HG03103 (cell line): ENCODE data around the gene FOCAD.

Experiments used
- ATAC-seq: cut with Tn5 transposase; IDR thresholded peaks from one replicate; pipeline ENCODE4 v1.9.1; 2021; ENCODE audit warnings: low read depth; ENCODE audit not compliant: unreplicated experiment

The FOCAD gene

DNA sequence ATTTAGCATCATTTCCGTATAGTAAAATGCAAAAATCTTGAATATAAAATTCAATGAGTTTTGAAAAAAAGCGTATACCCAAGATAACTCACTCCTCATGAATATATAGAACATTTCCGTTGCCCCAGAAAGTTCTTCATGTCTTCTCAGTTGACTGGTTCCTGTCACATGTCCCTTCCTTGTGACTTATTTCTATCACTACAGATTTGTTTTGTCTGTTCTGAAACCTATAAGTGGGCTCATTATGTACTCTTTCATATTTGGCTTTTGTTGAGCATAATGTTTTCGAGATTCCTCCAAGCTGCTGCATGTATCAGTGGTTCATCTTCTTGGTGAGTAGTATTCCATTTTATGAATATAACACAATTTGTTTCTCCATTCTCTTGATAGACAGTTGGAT lies 358.4 kb downstream of the FOCAD start:
- no peak for ATAC-seq

DNA sequence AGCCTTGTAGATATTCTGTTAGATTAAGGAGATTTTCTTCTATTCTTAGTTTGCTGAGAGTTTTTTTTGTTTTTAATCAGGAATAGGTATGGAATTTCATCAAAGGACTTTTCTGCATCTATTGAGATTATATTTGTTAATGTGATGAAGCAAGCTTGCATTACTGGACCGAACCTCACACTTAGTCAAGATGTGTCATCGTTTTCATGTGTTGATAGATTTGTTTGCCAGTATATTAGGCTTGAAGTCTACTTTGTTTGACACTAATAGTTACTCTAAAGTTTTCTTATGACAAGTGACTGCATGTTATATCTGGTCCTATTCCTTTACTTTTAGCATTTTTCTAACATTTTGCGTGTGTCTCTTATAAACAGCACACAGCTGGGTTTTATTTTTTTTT lies 359.8 kb downstream of the FOCAD start:
- no peak for ATAC-seq
